ENCODE results near the gene TAF3.

Gene TAF3

GRCh38 chr10:7984896-7985295, 166.6 kb downstream of the TAF3 start:
- H3K27me3 ChIP-seq (ENCODE audit: control insufficient read depth, insufficient read depth, low read length): no peaks in the 10 kb centered on the region
- H3K36me3 ChIP-seq (ENCODE audit: control insufficient read depth, insufficient read depth, low read length): no peaks in the 10 kb centered on the region
- H3K9ac ChIP-seq (ENCODE audit: low read depth, low read length): no peak overlapping the region
- H3K4me3 ChIP-seq (ENCODE audit: low read depth, low read length): no peak overlapping the region
- H3K9me3 ChIP-seq (ENCODE audit: control insufficient read depth, insufficient read depth, low read length): no peaks in the 10 kb centered on the region
- H3K4me1 ChIP-seq (ENCODE audit: control insufficient read depth, insufficient read depth, low read length): no peaks in the 10 kb centered on the region

GRCh38 chr10:7986851-7987250, 168.5 kb downstream of the TAF3 start:
- H3K9me3 ChIP-seq (ENCODE audit: control insufficient read depth, insufficient read depth, low read length): no peaks in the 10 kb centered on the region
- no peak overlapping the region for H3K4me3 ChIP-seq (ENCODE audit: low read depth, low read length)
- no peak overlapping the region for H3K9ac ChIP-seq (ENCODE audit: low read depth, low read length)
- H3K27me3 ChIP-seq (ENCODE audit: control insufficient read depth, insufficient read depth, low read length): no peaks in the 10 kb centered on the region
- H3K36me3 ChIP-seq (ENCODE audit: control insufficient read depth, insufficient read depth, low read length): no peaks in the 10 kb centered on the region
- no peaks in the 10 kb centered on the region for H3K4me1 ChIP-seq (ENCODE audit: control insufficient read depth, insufficient read depth, low read length)

GRCh38 chr10:7988989-7989388, 170.7 kb downstream of the TAF3 start:
- Histone ChIP-seq H3K36me3 (ENCODE audit: control insufficient read depth, insufficient read depth, low read length) (no peaks in the 10 kb centered on the region), H3K4me3 (ENCODE audit: low read depth, low read length) (no peak overlapping the region), H3K4me1 (ENCODE audit: control insufficient read depth, insufficient read depth, low read length) (no peaks in the 10 kb centered on the region), H3K27me3 (ENCODE audit: control insufficient read depth, insufficient read depth, low read length) (no peaks in the 10 kb centered on the region), H3K9ac (ENCODE audit: low read depth, low read length) (no peak overlapping the region), H3K9me3 (ENCODE audit: control insufficient read depth, insufficient read depth, low read length) (no peaks in the 10 kb centered on the region)

- Histone ChIP-seq H3K4me3 (ENCODE audit: low read depth, low read length) (no peak overlapping the region), H3K27me3 (ENCODE audit: control insufficient read depth, insufficient read depth, low read length) (no peaks in the 10 kb centered on the region), H3K4me1 (ENCODE audit: control insufficient read depth, insufficient read depth, low read length) (no peaks in the 10 kb centered on the region), H3K9me3 (ENCODE audit: control insufficient read depth, insufficient read depth, low read length) (no peaks in the 10 kb centered on the region), H3K36me3 (ENCODE audit: control insufficient read depth, insufficient read depth, low read length) (no peaks in the 10 kb centered on the region), H3K9ac (ENCODE audit: low read depth, low read length) (no peak overlapping the region)
These were observed 180.5 kb downstream of the TAF3 start for GRCh38 chr10:7998831-7999230.

- Histone ChIP-seq H3K9ac (ENCODE audit: low read depth, low read length) (no peak overlapping the region), H3K4me3 (ENCODE audit: low read depth, low read length) (no peak overlapping the region), H3K27me3 (ENCODE audit: control insufficient read depth, insufficient read depth, low read length) (no peaks in the 10 kb centered on the region), H3K36me3 (ENCODE audit: control insufficient read depth, insufficient read depth, low read length) (no peaks in the 10 kb centered on the region), H3K4me1 (ENCODE audit: control insufficient read depth, insufficient read depth, low read length) (no peaks in the 10 kb centered on the region), H3K9me3 (ENCODE audit: control insufficient read depth, insufficient read depth, low read length) (no peaks in the 10 kb centered on the region)
These were observed 186.2 kb downstream of the TAF3 start for GRCh38 chr10:8004469-8005000.

DNA sequence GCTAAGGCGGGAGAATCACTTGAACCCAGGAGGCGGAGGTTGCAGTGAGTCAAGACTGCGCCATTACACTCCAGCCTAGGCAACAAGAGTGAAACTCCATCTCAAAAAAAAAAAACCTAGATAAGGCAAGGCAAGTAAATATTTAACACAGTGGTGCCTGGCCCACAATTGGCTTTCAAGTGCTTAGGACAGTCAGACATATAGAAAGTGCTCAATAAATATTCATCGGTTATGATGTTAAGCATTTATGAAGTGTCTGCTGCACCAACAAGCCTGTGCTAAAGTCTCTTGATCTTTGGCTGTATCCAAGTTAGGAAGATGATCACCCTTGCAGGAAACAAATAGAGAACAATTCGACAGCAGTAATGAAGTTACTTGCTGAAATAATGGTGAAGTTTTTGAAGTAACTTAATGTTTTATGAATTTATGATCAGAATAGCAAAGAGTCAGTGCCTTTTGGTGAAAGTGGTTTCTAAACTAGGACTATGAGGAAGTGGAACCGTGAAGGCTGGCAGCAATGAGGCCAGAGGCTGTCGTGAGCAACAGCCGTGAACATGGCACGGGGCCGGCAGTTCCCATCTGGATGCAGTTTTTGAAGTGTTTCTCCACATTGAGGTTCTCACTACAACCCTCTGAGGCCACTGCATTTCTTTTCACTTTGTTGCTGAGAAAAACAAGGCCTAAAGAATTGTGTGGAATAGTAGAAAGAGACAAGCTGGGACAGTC, 188.1 kb downstream of the TAF3 start:
- H3K27me3 ChIP-seq (ENCODE audit: control insufficient read depth, insufficient read depth, low read length): no peaks in the 10 kb centered on the region
- no peaks in the 10 kb centered on the region for H3K4me1 ChIP-seq (ENCODE audit: control insufficient read depth, insufficient read depth, low read length)
- H3K9me3 ChIP-seq (ENCODE audit: control insufficient read depth, insufficient read depth, low read length): no peaks in the 10 kb centered on the region

DNA sequence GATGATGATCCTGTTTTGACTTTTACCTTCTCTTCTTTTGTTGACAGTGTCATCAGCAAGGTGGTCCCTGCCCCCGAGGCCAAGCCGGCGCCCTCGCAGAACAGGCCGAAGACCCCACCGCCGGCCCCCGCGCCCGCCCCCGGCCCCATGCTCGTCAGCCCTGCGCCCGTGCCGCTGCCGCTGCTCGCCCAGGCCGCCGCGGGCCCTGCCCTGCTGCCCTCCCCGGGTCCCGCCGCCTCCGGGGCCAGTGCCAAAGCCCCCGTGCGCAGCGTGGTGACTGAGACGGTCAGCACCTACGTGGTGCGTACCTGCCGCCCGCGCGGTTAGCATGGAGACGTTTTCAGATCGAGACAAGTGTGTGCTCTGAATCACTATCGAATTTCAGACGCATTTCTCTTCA, 190.7 kb downstream of the TAF3 start:
- Histone ChIP-seq H3K27me3 (ENCODE audit: control insufficient read depth, insufficient read depth, low read length) (no peaks in the 10 kb centered on the region), H3K9me3 (ENCODE audit: control insufficient read depth, insufficient read depth, low read length) (no peaks in the 10 kb centered on the region)

More for the DNA sequence above, 188.1 kb downstream of the TAF3 start:
- Histone ChIP-seq H3K9ac (ENCODE audit: low read depth, low read length) (no peak overlapping the region), H3K4me3 (ENCODE audit: low read depth, low read length) (no peak overlapping the region), H3K36me3 (ENCODE audit: control insufficient read depth, insufficient read depth, low read length) (no peaks in the 10 kb centered on the region)

GRCh38 chr10:8013006-8013405, 194.7 kb downstream of the TAF3 start:
- H3K9me3 ChIP-seq (ENCODE audit: control insufficient read depth, insufficient read depth, low read length): no peaks in the 10 kb centered on the region
- H3K4me1 ChIP-seq (ENCODE audit: control insufficient read depth, insufficient read depth, low read length): peaks cover 4% of the 10 kb centered on the region
- H3K4me3 ChIP-seq (ENCODE audit: low read depth, low read length): no peak overlapping the region
- H3K9ac ChIP-seq (ENCODE audit: low read depth, low read length): no peak overlapping the region
- H3K36me3 ChIP-seq (ENCODE audit: control insufficient read depth, insufficient read depth, low read length): no peaks in the 10 kb centered on the region
- H3K27me3 ChIP-seq (ENCODE audit: control insufficient read depth, insufficient read depth, low read length): no peaks in the 10 kb centered on the region

More for the DNA sequence above, 190.7 kb downstream of the TAF3 start:
- H3K9ac ChIP-seq (ENCODE audit: low read depth, low read length): no peak overlapping the region
- H3K4me3 ChIP-seq (ENCODE audit: low read depth, low read length): no peak overlapping the region
- no peaks in the 10 kb centered on the region for H3K4me1 ChIP-seq (ENCODE audit: control insufficient read depth, insufficient read depth, low read length)
- no peaks in the 10 kb centered on the region for H3K36me3 ChIP-seq (ENCODE audit: control insufficient read depth, insufficient read depth, low read length)

DNA sequence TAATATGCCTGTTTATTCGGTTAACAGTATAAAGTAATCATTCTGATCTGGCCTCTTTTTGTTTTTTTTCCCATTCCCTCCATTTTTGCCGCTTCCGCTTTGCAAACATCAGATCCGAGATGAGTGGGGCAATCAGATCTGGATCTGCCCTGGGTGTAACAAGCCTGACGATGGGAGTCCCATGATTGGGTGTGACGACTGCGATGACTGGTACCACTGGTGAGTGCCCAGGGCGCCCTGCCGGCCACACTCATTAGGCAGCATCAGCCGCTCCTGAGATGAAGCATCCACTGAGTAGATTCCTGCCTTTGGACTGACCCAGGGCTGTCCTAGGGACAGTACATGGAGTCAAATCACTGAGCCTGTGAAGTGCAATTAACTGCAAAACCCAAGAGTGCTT, 195.3 kb downstream of the TAF3 start:
- Histone ChIP-seq H3K9me3 (ENCODE audit: control insufficient read depth, insufficient read depth, low read length) (no peaks in the 10 kb centered on the region), H3K27me3 (ENCODE audit: control insufficient read depth, insufficient read depth, low read length) (no peaks in the 10 kb centered on the region), H3K36me3 (ENCODE audit: control insufficient read depth, insufficient read depth, low read length) (no peaks in the 10 kb centered on the region), H3K4me3 (ENCODE audit: low read depth, low read length) (no peak overlapping the region), H3K9ac (ENCODE audit: low read depth, low read length) (no peak overlapping the region), H3K4me1 (ENCODE audit: control insufficient read depth, insufficient read depth, low read length) (peaks cover 4% of the 10 kb centered on the region)

DNA sequence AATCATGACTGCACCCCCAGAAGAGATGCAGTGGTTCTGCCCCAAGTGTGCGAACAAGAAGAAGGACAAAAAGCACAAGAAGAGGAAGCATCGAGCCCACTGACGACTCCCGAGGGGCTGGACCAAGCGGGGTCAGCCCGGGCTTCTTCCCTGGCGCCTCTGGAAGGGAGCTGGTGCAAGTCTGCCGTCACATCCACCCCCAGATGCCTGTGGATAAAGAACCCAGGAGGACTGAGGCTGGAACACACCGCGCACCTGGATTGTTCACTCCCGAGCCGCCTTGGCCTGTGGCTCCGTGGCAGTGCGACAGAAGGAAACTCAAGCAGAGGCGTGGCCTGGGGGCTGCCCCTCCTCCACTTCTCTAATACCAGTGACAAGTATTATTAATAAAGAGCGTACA, 196.3 kb downstream of the TAF3 start:
- no peaks in the 10 kb centered on the region for H3K27me3 ChIP-seq (ENCODE audit: control insufficient read depth, insufficient read depth, low read length)
- H3K4me1 ChIP-seq (ENCODE audit: control insufficient read depth, insufficient read depth, low read length): peaks cover 4% of the 10 kb centered on the region
- no peak overlapping the region for H3K4me3 ChIP-seq (ENCODE audit: low read depth, low read length)
- no peaks in the 10 kb centered on the region for H3K36me3 ChIP-seq (ENCODE audit: control insufficient read depth, insufficient read depth, low read length)
- no peak overlapping the region for H3K9ac ChIP-seq (ENCODE audit: low read depth, low read length)
- no peaks in the 10 kb centered on the region for H3K9me3 ChIP-seq (ENCODE audit: control insufficient read depth, insufficient read depth, low read length)

DNA sequence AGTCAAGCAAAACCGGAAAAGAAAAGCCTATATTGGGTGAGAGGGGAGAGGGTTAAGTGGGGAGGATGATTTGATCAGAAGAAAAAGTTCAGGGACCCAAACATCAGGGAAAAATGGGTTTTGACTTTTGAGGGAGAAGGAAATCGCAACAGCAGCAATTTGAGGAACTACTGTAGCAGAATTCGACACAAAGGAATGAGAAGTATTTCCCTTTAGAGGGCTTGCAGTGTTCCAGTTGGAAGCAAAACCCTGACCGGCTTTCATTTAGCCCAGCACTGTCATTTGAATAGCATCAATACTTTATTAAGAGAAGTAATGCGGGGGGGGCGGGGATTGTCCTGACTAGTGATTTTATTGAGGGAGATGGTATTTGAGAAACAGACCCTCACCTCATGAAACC, 199.0 kb downstream of the TAF3 start:
- Histone ChIP-seq H3K4me3 (ENCODE audit: low read depth, low read length) (no peak overlapping the region), H3K9ac (ENCODE audit: low read depth, low read length) (no peak overlapping the region), H3K4me1 (ENCODE audit: control insufficient read depth, insufficient read depth, low read length) (peaks cover 4% of the 10 kb centered on the region), H3K9me3 (ENCODE audit: control insufficient read depth, insufficient read depth, low read length) (no peaks in the 10 kb centered on the region), H3K36me3 (ENCODE audit: control insufficient read depth, insufficient read depth, low read length) (no peaks in the 10 kb centered on the region), H3K27me3 (ENCODE audit: control insufficient read depth, insufficient read depth, low read length) (no peaks in the 10 kb centered on the region)

DNA sequence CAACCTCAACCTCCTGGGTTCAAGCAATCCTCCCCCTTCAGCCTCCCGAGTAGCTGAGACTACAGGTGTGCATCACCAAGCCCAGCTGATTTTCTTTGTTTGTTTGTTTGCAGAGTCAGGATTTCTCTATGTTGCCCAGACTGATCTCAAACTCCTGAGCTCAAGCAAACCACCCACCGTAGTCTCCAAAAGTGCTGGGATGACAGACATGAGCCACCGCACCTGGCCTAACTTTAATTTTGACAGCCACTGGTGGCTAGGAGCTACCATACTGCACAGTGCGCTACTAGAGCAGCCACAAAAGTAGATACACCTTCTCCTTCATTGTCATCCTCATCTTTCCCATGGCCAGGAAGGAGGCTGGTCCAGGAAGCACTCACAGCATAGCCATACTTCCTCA, 205.0 kb downstream of the TAF3 start:
- Histone ChIP-seq H3K27me3 (ENCODE audit: control insufficient read depth, insufficient read depth, low read length) (no peaks in the 10 kb centered on the region), H3K9ac (ENCODE audit: low read depth, low read length) (no peak overlapping the region), H3K4me3 (ENCODE audit: low read depth, low read length) (no peak overlapping the region), H3K9me3 (ENCODE audit: control insufficient read depth, insufficient read depth, low read length) (no peaks in the 10 kb centered on the region), H3K36me3 (ENCODE audit: control insufficient read depth, insufficient read depth, low read length) (no peaks in the 10 kb centered on the region), H3K4me1 (ENCODE audit: control insufficient read depth, insufficient read depth, low read length) (no peaks in the 10 kb centered on the region)
